GM19351 (cell line): ENCODE measurements around the gene HES2.
"Not testable (repeated sequence)": the region's sequence is repeated elsewhere in the genome, so short reads cannot be mapped to it uniquely, and the experiment has no call there.

Experiments
- ATAC-seq: cut with Tn5 transposase; IDR thresholded peaks from one replicate; pipeline ENCODE4 v1.9.1; 2021; ENCODE audit warnings: mild to moderate bottlenecking, moderate library complexity; ENCODE audit not compliant: unreplicated experiment

Gene HES2

GRCh38 chr1:6437012-6437700 is 17.4 kb upstream of the HES2 start:
- not testable (repeated sequence) for ATAC-seq

DNA sequence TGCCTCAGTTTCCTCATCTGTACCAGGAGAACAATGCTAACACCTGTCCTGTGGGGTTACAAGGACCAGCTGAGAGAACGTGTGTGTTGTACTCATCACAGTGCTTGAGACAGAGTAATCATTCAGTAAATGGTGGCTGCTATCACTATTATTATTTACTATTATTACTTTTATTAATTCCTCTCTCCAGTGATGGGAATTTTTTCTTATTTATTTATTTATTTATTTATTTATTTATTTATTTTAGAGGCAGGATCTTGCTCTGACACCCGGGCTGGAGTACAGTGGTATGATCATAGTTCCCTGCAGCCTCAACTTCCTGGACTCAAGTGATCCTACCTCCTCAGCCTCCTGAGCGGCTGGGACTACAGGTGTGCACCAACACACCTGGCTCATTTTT is 16.6 kb upstream of the HES2 start:
- ATAC-seq: not testable (repeated sequence)

- ATAC-seq: no peak
Measured at GRCh38 chr1:6435547-6435946, 15.8 kb upstream of the HES2 start.

DNA sequence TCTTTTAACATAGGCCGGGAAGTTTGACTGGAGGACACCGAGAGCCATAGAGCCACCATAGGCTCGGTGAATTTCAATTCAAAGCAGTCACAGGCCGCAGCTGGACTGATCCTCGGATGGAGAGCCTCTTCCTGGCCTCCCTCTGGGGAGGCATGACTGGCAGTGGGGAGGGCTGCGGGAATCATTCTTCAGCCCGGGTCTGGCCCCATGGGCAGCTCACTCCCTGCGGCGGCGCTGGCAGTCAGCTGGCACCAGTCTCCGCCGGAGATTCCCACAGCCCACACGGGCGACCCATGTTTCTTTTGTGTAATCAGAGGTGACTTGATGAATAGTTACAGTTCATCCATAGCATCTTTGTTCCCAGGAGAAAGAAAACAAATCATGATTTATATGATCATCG is 15.4 kb upstream of the HES2 start:
- ATAC-seq: no peak

DNA sequence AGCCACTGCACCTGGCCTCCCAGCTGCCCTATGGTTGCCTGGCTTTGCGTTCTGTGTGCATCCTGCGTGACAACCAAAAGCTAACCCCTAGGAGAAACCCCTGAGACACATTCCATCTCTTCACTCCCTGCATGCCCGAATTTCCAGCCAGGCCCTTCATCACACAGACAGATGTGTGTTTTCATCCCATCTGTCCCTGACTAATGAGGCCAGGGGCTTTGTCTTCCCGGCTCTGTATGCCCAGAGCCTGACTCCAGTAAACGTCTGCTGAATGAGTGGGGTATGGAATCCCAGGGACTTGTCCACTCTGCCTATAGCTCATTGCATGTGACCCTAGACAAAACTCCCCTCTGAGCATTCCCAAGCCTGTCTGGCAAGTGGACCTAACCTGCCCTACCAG is 14.5 kb upstream of the HES2 start:
- ATAC-seq: no peak

- not testable (repeated sequence) for ATAC-seq
Measured at GRCh38 chr1:6431645-6432579, 12.2 kb upstream of the HES2 start.

DNA sequence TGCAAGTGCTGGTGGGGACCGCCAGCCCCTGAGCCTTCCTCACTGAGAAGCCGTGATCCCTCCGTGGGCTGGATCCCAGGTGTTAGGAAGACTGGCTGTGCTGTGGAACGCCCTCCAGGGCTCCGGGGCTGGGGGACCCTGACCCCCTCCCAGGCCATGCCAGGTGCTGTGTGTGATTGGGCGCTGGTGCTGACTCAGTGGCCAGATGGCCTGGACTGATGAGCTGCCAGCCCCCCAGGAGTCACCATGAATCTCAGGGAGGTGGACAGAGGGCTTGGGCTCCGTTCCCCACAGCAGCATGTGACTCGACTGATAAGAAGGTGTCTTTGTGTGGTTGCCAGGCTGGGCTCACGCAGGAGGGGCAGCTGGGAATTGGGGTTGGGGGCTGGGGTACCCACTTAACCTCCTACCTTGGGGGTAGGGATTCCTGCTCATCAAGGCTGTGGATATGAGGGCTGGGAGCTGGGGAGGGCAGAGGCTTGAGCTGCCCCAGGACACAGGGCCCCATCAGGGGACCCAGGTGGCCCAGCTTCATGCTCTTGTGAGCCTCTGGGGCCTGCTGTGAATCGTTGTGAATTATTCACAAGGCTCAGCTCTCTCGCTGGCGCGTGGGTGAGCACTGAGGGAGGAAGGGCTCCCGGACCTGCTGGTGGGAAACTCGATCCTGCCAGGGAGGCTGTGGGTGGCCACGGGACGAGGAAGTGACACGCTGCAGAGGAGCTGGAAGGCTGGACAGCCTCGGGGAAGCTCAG is 10.1 kb upstream of the HES2 start:
- not testable (repeated sequence) for ATAC-seq

DNA sequence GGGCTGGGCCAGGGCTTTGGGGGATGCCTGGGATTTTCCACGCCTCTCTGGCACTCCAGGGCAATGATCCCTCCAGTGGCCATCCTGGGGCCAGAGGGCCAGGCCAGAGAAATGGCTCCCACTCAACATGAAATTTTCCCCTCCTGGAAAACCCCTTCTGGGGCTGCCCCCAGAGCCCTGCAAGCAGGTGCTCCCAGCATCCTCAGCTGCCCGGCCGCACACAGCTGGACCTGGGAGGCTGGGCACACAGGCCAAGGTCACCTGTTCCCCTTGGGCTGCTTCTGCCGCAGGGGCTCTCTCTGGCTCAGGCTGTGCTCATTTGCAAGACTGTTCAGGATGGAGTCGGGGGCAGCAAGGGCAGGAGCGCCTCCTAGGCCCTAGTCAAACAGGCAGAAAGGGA is 8.7 kb upstream of the HES2 start:
- ATAC-seq: not testable (repeated sequence)

DNA sequence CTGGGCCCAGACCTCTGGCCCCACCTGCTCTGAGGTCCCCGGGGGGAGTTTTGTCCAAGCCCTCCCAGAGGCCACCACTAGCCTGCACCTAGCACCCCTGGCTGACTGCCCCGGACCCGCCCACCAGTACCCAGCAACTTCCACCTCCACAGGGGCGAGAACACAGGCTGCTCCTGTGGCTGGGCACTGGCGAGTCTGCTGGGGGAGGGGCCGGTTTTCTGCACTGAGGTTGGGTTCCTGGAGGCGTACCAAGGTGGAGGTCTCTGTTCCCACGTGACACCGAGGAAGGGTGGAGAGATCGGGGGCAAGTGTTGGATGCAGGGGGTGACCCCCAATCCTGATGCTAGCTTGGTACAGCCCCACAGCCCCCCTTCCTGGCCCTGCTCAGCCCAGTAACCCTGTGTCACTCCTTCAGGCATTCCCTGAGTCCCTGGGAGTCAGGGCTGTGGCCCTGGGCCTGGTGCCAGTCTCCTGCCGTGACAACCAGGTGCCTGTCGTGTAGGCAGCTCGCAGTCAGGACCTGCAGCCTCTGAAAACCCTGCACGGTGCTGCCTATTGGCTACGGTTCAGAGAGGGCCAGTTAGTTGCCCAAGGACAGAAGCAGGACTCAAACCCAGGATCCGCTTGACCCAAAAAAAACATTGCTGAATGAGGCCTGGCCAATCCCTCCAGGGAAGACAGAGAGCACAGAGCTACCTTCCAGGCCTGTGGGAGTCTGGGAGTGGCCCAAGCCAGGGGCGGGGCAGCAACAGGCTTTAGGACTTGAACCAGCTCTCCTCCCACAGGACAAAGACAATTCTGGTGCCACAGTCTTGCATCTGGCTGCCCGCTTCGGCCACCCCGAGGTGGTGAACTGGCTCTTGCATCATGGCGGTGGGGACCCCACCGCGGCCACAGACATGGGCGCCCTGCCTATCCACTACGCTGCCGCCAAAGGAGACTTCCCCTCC is 8.0 kb upstream of the HES2 start:
- ATAC-seq: no peak

DNA sequence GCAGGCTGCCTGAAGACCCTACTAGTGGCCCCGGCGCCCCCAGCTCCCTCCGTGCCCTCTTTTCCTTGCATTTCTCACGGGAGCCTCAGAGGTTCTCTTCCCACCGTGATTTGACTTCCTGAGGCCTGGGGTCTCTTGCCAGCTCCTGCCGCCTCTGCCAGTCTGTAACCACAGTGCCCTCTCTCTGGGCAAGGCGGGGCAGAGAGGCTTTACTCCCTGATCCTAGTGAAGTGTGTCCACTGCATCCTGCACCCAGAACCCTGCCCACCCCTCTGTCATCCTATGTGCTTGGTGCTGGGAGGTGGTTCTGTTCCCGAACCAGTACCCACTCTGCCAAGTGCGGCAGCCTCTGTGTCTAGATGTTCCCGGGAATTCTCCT is 7.2 kb upstream of the HES2 start:
- no peak for ATAC-seq

DNA sequence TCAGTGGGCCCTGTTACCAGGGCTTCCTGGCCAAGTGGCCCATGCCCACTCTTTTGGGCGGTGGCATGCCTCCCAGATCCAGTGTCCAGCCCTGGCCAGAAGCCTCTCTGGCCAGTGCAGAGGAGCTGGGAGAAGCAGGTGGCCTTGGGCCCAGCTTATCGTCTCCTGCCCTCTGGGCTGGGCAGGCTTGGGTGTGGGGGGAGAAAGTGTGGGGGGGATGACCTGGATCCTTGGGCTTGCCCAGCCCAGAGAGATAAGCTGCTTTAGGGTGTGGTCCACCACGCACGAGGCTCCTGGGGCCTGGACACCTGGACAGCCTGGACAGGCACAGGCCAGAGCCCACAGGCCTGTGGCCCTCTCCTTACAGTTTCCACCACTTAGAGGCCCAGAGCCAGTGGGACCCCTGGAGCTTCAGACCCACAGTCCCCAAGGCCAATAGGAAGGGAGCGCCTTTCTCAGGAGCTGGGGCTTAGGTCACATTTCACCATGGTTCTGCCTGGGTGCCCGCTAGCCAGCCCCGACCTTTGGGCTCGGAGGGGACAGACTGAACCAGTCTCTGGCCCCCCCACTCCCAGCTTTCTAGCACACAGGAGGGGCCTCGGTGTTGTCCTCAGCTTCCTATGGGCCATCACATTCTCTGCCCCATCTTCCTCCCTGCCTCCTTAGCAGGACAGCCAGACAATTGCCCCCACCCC is 6.7 kb upstream of the HES2 start:
- no peak for ATAC-seq

DNA sequence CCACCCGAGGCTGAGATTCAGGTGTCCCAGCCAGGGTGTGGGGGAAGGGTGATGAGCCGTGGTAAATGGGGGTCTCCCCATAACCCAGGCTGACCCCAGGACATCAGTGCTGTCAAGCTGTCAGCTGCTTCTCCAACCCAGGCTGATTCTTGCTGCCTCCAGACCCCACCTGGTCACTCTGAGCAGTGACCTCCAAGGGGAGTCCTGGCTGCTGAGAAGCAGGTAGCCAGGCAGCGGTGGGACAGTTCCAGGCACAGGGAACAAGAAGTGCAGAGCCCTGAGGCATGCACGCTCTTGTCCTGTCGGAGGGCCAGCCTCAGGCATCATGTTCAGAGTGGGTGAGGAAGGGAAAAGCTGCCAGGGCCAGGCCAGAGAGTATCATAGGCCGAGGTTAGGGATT is 5.9 kb upstream of the HES2 start:
- no peak for ATAC-seq

- ATAC-seq: no peak
Measured at GRCh38 chr1:6424619-6425593, 5.2 kb upstream of the HES2 start, which contains the start of gene ESPN. TSS of gene ESPN (plus strand) at chr1:6424776. CDS start at chr1:6424956, 180 bp downstream.

DNA sequence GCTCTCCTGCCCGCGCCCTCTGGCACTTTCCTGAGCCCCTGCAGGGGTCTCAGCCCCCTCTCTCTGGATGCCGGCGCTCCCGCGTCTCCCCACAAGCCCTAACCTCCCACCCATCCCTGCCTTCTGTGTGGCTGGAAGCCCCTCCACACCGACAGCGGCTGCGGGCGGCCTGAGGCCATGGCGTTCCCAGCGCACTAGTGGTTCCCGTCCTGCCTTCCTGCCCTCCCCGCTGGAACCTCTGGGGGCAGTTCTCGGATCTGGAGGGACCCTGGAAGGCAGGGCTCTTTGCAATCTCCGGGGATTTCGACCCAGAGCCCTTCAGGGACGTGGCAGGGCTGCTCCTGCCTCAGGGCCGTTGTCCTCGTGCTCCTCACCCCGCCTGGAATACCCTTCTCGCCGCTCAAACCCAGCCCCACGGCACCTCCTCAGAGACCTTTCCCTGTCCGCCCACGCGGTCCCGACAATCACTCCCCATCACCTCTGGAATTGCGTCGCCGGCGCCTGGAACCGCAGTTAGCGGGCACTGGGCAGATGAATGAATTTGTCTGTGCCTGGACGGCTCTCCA is 4.4 kb upstream of the HES2 start:
- no peak for ATAC-seq

- ATAC-seq: peak; percentile 51
Measured at GRCh38 chr1:6423321-6423999, 3.7 kb upstream of the HES2 start.

DNA sequence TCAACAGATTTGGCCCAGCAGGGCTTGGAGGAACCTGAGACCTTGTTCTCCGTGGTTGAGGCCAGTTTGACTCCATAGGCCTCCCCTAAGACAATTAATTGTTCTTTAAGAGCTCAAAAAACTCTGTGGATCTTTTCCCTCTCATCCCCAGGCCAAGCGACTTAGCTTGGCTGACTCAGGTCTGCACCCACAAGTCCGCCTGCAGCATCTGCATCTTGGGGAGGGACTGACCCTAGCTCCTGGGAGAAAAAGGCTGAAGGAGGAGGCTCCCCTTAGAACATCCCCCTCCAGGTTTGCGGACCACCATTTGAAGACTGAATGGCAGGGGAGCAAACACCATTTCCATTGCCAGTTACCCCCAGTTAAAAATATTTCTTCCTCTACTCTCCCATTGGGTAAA is 1.5 kb upstream of the HES2 start:
- ATAC-seq: no peak

DNA sequence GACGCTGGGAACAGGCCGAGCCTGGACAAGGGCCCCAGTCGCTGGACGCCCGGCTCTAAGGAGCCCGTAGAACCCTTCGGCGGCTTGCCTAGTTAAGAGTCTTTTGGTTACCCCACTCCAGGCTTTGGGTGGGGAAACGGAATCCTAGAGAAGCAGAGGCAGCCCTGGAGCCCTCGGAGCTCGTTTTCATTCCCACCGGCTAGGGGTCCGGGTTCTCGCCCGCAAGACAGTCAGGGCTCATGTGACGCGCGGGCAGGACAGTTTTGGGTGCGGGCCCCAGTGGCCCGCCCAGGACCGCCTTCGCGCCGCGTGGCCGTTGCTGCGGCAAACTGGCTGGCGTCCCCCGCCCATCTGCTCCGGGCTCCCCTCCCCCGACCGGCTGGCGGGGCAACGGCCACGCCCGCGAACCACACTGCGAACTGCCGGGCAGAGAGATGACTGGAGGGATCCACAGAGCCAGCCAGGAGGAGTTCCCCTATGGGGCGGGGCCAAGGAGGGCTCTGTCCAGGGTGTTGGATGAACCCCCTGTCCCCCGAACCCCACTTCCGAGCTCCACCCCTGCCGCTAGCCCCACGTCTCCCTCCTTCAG is 829 bp upstream of the HES2 start:
- no peak for ATAC-seq
